Liver (tissue), 3 donors: ENCODE data around the gene FAAP24.

Experiments used
- HNF4A ChIP-seq, 2 donors: conservative IDR thresholded peaks; 2 replicates each; pipeline ENCODE4 v1.6.1; 2016; ENCODE audit warnings: antibody characterized with exemption in 2 of 2, mild to moderate bottlenecking in 2 of 2
- JUND ChIP-seq, 2 donors: IDR thresholded peaks; 2 replicates each; pipeline ENCODE4 v1.6.1; 2016; ENCODE audit warnings: antibody characterized with exemption in 2 of 2
- TAF1 ChIP-seq: conservative IDR thresholded peaks from 2 replicates; pipeline ENCODE4 v1.6.1; 2016; ENCODE audit warnings: antibody characterized with exemption, mild to moderate bottlenecking
- TF ChIP-seq, protein P1 (sequence below): fragments of 150-350 bp; IDR thresholded peaks from 2 replicates; pipeline ENCODE4 v1.5.1; 2017; ENCODE audit warnings: improper control_type of control experiment, low read depth, low read length; ENCODE audit not compliant: missing input control
- donor health status: healthy.
- donor health status: healthy.

DNA sequence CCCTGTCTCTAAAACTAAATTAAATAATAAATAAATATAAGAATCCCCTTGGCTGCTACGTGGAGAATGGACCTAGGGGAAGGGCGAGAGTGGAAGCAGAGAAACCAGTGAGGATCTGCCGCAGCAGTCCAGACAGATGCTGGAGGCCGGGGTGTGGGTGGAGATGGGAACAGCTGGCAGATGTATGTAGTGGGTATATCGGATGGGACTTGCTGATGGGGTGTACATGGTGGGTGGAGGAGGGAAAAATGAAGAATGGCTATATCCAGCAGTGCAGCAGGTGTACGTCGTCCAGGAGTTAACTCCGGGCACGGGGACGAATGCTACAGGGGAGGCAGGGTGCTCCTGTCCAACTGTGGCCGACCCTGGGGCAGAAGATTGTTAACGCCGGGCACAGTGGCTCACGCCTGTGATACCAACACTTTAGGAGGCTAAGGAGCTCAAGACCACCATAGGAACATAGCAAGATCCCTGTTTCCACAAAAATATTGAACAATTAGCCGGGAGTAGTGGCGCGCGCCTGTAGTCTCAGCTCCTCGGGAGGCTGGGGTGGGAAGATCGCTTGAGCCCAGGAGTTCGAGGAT, 938 bp upstream of the FAAP24 start:
- TF ChIP-seq TAF1 (no peak), JUND (IDR thresholded peaks at IDR 0.05) (no peak), HNF4A (conservative IDR thresholded peaks at IDR 0.05) (no peak)
- TF ChIP-seq, protein P1, sequence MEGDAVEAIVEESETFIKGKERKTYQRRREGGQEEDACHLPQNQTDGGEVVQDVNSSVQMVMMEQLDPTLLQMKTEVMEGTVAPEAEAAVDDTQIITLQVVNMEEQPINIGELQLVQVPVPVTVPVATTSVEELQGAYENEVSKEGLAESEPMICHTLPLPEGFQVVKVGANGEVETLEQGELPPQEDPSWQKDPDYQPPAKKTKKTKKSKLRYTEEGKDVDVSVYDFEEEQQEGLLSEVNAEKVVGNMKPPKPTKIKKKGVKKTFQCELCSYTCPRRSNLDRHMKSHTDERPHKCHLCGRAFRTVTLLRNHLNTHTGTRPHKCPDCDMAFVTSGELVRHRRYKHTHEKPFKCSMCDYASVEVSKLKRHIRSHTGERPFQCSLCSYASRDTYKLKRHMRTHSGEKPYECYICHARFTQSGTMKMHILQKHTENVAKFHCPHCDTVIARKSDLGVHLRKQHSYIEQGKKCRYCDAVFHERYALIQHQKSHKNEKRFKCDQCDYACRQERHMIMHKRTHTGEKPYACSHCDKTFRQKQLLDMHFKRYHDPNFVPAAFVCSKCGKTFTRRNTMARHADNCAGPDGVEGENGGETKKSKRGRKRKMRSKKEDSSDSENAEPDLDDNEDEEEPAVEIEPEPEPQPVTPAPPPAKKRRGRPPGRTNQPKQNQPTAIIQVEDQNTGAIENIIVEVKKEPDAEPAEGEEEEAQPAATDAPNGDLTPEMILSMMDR = no peak
